Measurements from ENCODE around the gene CPXM2. TPM values are rescaled to one million over a fixed set of nuclear protein-coding genes. Genes with fewer than 3 reads are reported as not detected.

CPXM2 gene
- total and polyA plus RNA-seq, 10 of the 15 experiments (the other 5 are each of a cell fraction or from before 2014, with no cell fraction given), result 0.08 to 1.1 (median 0.58) TPM

DNA sequence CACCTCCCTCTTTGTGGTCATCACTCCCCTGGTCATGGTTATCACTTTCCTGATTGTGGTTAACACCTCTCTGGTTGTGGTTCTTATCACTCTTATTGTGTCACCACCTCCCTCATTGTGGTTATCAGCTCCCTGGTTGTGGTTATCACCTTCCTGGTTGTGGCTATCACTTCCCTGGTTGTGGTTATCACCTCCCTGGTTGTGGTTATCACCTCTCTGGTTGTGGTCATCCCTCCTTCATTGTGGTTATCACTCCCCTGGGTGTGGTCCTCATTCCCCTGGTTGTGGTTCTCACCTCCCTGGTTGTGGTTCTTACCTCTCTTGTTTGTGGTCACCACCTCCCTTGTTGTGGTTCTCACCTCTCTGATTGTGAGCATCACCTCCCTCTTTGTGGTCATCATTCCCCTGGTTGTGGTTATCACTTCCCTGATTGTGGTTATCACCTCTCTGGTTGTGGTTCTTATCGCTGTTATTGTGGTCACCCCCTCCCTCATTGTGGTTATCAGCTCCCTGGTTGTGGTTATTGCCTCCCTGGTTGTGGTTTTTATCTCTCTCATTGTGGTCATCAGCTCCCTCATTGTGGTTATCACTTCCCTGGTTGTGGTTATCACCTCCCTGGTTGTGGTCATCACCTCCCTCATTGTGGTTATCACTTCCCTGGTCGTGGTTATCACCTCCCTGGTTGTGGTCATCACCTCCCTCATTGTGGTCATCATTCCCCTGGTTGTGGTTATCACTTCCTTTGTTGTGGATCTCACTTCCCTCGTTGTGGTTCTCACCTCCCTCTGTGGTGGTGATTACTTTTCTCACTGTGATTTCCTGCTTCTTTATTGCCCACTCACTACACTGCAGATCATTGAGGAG lies 118.7 kb downstream of the CPXM2 start (continued):
- TF ChIP-seq GABPA (IDR thresholded peaks at IDR 0.05; ENCODE audit: low read depth), result no peak
- peak; percentile 98 for TF ChIP-seq EED (IDR thresholded peaks at IDR 0.05; ENCODE audit: low read depth)
- peak; percentile 79; the same call in 1 of the 2 replicates for TF ChIP-seq FOXM1 (IDR thresholded peaks at IDR 0.05; ENCODE audit: low read depth, low read length)
- TF ChIP-seq, protein P1, sequence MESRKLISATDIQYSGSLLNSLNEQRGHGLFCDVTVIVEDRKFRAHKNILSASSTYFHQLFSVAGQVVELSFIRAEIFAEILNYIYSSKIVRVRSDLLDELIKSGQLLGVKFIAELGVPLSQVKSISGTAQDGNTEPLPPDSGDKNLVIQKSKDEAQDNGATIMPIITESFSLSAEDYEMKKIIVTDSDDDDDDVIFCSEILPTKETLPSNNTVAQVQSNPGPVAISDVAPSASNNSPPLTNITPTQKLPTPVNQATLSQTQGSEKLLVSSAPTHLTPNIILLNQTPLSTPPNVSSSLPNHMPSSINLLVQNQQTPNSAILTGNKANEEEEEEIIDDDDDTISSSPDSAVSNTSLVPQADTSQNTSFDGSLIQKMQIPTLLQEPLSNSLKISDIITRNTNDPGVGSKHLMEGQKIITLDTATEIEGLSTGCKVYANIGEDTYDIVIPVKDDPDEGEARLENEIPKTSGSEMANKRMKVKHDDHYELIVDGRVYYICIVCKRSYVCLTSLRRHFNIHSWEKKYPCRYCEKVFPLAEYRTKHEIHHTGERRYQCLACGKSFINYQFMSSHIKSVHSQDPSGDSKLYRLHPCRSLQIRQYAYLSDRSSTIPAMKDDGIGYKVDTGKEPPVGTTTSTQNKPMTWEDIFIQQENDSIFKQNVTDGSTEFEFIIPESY (IDR thresholded peaks at IDR 0.05), result no peak
- TF ChIP-seq ZNF274 (IDR thresholded peaks at IDR 0.05; ENCODE audit: insufficient read depth, insufficient read length), result no peak
- no peak for TF ChIP-seq RELA (IDR thresholded peaks at IDR 0.05; ENCODE audit: borderline replicate concordance, partially characterized antibody)
- TF ChIP-seq FOS (IDR thresholded peaks at IDR 0.05; ENCODE audit: borderline replicate concordance, extremely low read depth, insufficient read length), result no peak
- TF ChIP-seq ZZZ3 (IDR thresholded peaks at IDR 0.05; ENCODE audit: control insufficient read depth, insufficient read length, low read depth), result no peak
- peak; percentile 63; the same call in 1 of the 3 replicates for TF ChIP-seq POU2F2 (IDR thresholded peaks at IDR 0.05; ENCODE audit: borderline replicate concordance, low read depth, low read length)
- TF ChIP-seq EGR1 (IDR thresholded peaks at IDR 0.05; ENCODE audit: borderline replicate concordance in 1 of 2, low read depth in 2 of 2, low read length in 2 of 2), result no peak
- no peak for TF ChIP-seq NFYB (IDR thresholded peaks at IDR 0.05; ENCODE audit: insufficient read depth, low read depth, low read length)
- TF ChIP-seq, protein P2, sequence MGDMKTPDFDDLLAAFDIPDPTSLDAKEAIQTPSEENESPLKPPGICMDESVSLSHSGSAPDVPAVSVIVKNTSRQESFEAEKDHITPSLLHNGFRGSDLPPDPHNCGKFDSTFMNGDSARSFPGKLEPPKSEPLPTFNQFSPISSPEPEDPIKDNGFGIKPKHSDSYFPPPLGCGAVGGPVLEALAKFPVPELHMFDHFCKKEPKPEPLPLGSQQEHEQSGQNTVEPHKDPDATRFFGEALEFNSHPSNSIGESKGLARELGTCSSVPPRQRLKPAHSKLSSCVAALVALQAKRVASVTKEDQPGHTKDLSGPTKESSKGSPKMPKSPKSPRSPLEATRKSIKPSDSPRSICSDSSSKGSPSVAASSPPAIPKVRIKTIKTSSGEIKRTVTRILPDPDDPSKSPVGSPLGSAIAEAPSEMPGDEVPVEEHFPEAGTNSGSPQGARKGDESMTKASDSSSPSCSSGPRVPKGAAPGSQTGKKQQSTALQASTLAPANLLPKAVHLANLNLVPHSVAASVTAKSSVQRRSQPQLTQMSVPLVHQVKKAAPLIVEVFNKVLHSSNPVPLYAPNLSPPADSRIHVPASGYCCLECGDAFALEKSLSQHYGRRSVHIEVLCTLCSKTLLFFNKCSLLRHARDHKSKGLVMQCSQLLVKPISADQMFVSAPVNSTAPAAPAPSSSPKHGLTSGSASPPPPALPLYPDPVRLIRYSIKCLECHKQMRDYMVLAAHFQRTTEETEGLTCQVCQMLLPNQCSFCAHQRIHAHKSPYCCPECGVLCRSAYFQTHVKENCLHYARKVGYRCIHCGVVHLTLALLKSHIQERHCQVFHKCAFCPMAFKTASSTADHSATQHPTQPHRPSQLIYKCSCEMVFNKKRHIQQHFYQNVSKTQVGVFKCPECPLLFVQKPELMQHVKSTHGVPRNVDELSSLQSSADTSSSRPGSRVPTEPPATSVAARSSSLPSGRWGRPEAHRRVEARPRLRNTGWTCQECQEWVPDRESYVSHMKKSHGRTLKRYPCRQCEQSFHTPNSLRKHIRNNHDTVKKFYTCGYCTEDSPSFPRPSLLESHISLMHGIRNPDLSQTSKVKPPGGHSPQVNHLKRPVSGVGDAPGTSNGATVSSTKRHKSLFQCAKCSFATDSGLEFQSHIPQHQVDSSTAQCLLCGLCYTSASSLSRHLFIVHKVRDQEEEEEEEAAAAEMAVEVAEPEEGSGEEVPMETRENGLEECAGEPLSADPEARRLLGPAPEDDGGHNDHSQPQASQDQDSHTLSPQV (IDR thresholded peaks at IDR 0.05), result no peak
- TF ChIP-seq SUZ12 (IDR thresholded peaks at IDR 0.05; ENCODE audit: unreplicated experiment), result no peak
- no peak for TF ChIP-seq HDGF (IDR thresholded peaks at IDR 0.05)
- TF ChIP-seq BCL3 (IDR thresholded peaks at IDR 0.05; ENCODE audit: borderline replicate concordance, insufficient read depth, low read depth, low read length, poor library complexity, severe bottlenecking), result no peak
- TF ChIP-seq, protein P3, sequence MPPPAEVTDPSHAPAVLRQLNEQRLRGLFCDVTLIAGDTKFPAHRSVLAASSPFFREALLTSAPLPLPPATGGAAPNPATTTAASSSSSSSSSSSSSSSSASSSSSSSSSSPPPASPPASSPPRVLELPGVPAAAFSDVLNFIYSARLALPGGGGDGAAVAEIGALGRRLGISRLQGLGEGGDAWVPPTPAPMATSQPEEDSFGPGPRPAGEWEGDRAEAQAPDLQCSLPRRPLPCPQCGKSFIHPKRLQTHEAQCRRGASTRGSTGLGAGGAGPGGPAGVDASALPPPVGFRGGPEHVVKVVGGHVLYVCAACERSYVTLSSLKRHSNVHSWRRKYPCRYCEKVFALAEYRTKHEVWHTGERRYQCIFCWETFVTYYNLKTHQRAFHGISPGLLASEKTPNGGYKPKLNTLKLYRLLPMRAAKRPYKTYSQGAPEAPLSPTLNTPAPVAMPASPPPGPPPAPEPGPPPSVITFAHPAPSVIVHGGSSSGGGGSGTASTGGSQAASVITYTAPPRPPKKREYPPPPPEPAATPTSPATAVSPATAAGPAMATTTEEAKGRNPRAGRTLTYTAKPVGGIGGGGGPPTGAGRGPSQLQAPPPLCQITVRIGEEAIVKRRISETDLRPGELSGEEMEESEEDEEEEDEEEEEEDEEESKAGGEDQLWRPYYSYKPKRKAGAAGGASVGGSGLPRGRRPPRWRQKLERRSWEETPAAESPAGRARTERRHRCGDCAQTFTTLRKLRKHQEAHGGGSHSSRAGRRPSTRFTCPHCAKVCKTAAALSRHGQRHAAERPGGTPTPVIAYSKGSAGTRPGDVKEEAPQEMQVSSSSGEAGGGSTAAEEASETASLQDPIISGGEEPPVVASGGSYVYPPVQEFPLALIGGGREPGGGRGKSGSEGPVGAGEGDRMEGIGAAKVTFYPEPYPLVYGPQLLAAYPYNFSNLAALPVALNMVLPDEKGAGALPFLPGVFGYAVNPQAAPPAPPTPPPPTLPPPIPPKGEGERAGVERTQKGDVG (CRISPR knock-in tag; IDR thresholded peaks at IDR 0.05), result no peak
- TF ChIP-seq ESRRA (IDR thresholded peaks at IDR 0.05; ENCODE audit: low read length), result no peak
- TF ChIP-seq MEF2A (IDR thresholded peaks at IDR 0.05; ENCODE audit: insufficient read depth, low read depth, low read length), result no peak
